ENCODE data around the gene PCBD1.

Gene PCBD1

DNA sequence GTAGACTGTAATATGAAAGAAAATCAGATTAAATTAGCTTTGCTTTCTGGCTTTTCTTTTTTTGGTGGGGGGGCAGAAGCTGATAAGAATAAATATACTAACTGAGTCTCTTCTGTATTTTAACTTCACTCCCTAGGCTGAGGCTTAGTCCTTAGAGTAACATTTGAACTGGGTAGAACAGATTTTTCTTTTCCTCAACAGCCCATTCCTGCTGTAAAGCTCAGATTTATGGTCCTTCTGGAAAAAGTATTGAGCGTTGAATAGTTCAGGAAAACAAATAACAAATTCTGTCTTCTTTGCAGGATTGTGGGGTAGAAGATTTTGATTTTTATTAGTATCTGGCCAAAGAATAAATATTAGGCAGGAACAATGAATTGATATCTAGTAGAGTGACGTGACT lies 54.8 kb downstream of the PCBD1 start:
- DNase-seq (ENCODE audit: low read depth) = no peak

All from stimulated activated CD8-positive, alpha-beta memory T cell treated with anti-CD3 and anti-CD28 coated beads, Interleukin-12 subunit alpha, Interleukin-12 subunit beta, amount 100 ng/mL, for 1 hour (primary cell).